Gastroesophageal sphincter (tissue), 4 donors: ENCODE data around the gene KCNN2. TPM values are rescaled to one million over a fixed set of nuclear protein-coding genes. Genes with fewer than 3 reads are reported as not detected.

Source experiments
- ATAC-seq: fragments of 150-250 bp; one replicate; pipeline ENCODE4 v1.9.1; 2016; ENCODE audit warnings: mild to moderate bottlenecking, moderate library complexity
- H3K27ac ChIP-seq, 4 donors: fragments of 200-600 bp; sonication (generic) in 3 of 4; 1 replicate in 3 of 4; 2 replicates in 1 of 4; pipeline ENCODE4 v1.5.1; 2016 to 2019
- H3K27me3 ChIP-seq: fragments of 200-600 bp; sonication (generic); one replicate; pipeline ENCODE4 v1.5.1; 2019
- H3K36me3 ChIP-seq, 2 donors: fragments of 200-600 bp; sonication (generic); one replicate each; pipeline ENCODE4 v1.5.1; 2019; ENCODE audit warnings: control low read depth in 1 of 2
- H3K4me1 ChIP-seq, 3 donors: fragments of 200-600 bp; sonication (generic); 1 replicate in 2 of 3; 2 replicates in 1 of 3; pipeline ENCODE4 v1.5.1; 2016 to 2019; ENCODE audit warnings: control low read depth in 2 of 3
- H3K4me3 ChIP-seq, 2 donors: fragments of 200-600 bp; sonication (generic); one replicate each; pipeline ENCODE4 v1.5.1; 2019; ENCODE audit warnings: mild to moderate bottlenecking in 1 of 2, moderate library complexity in 1 of 2
- H3K9me3 ChIP-seq, 3 donors: fragments of 200-600 bp; sonication (generic); one replicate each; pipeline ENCODE4 v1.5.1; 2017 to 2019; ENCODE audit warnings: control low read depth in 2 of 3
- CTCF ChIP-seq, 4 experiments: fragments of 200-600 bp in 2 of 4; fragments of 450-650 bp in 2 of 4; sonication (generic) in 1 of 4; IDR thresholded peaks; one replicate each; pipeline ENCODE4 v1.5.1; 2017 to 2019; ENCODE audit warnings: antibody characterized with exemption in 4 of 4, mild to moderate bottlenecking in 2 of 4, moderate library complexity in 2 of 4
- EP300 ChIP-seq: sonication (generic); formaldehyde crosslinking; IDR thresholded peaks from one replicate; pipeline ENCODE4 v1.6.1; 2017; ENCODE audit warnings: antibody characterized with exemption, mild to moderate bottlenecking
- POLR2A ChIP-seq, 2 donors: fragments of 450-650 bp; IDR thresholded peaks; one replicate each; pipeline ENCODE4 v1.6.1; 2017; ENCODE audit warnings: antibody characterized with exemption in 2 of 2, mild to moderate bottlenecking in 2 of 2, moderate library complexity in 1 of 2
- POLR2AphosphoS5 ChIP-seq: sonication (generic); formaldehyde crosslinking; IDR thresholded peaks from one replicate; pipeline ENCODE4 v1.6.1; 2017; ENCODE audit warnings: antibody characterized with exemption
- WGBS, 2 donors: methylation state at CpG; one replicate each; pipeline ENCODE4 v1.1.5; 2018; ENCODE audit warnings: low coverage in 1 of 2; 5-methylcytosine and 5-hydroxymethylcytosine counted together
- total RNA-seq, 4 donors: library from RNA; depleted of rRNA; stranded (reverse); fragments of >200 nt; gene quantifications; one replicate each; pipeline ENCODE4 v1.1.0, GENCODE V29; 2016

Gene KCNN2
- total RNA-seq, 4 donors from 2014 or later = 2.8 to 7.8 (median 3.5) TPM

DNA sequence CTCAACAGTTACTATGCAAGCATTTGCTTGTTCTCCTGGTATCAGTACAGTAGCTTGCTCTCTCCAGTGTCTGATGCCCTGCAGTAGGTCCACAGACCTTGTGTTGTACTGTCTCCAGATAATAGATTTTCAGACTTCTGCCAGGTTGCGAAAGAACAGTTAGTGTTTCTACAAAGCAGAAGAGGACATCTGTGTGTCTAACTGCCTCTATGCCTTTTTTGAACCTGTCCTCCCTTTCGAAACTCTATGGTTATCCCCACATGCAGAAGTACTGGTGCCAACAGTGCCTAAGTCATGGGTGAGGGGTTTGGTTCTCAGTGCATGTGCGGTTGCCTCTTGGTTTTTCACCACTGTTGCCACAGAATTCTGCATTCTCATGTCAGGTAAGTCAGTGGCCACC, 45.9 kb downstream of the KCNN2 start:
- WGBS, 2 donors = 55 to 90% methylated on average over 1 to 3 of the region's 3 CpGs
- no peaks in the 10 kb centered on the region for H3K4me1 ChIP-seq
- H3K27ac ChIP-seq = no peak overlapping the region
- no peak overlapping the region for H3K4me3 ChIP-seq
- no peaks in the 10 kb centered on the region for H3K9me3 ChIP-seq
- ATAC-seq = no peak
- H3K27me3 ChIP-seq = no peaks in the 10 kb centered on the region
- H3K36me3 ChIP-seq = no peaks in the 10 kb centered on the region
- TF ChIP-seq CTCF (IDR thresholded peaks at IDR 0.05) (no peak), POLR2A (IDR thresholded peaks at IDR 0.05) (no peak), POLR2AphosphoS5 (no peak), EP300 (no peak)

- Histone ChIP-seq H3K36me3 (no peaks in the 10 kb centered on the region), H3K4me1 (no peaks in the 10 kb centered on the region), H3K27me3 (no peaks in the 10 kb centered on the region), H3K9me3 (no peaks in the 10 kb centered on the region), H3K4me3 (no peak overlapping the region), H3K27ac (no peak overlapping the region)
- WGBS, 2 donors = 82 to 83% methylated on average over 3 of the region's 3 CpGs
- no peak for TF ChIP-seq POLR2A (IDR thresholded peaks at IDR 0.05)
- TF ChIP-seq POLR2AphosphoS5 = no peak
- no peak for TF ChIP-seq CTCF (IDR thresholded peaks at IDR 0.05)
- TF ChIP-seq EP300 = no peak
- no peak for ATAC-seq
Observed at GRCh38 chr5:114408847-114409246, 47.0 kb downstream of the KCNN2 start.

DNA sequence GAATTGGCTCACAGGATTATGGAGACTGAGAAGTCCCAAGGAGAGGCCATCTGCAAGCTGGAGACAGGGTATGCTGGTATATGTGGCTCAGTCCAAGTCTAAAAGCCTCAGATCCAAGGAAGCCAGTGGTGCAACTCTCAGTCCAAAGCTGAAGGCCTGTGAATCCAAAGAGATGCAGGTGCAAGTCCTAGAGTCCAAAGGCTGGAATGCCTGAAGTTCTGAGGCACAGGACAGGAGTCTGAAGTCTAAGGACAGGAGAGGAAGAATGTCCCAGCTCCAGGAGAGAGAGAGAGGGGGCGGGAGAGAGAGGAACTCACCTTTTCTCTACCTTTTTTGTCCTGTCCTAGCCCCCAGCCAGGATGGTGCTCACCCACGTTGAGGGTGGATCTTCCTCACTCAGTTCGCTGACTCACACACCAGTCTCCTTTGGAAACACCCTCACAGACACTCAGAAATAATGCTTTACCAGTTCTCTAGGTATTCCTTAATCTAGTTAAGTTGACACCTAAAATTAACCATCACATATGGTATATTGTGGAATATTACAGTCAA, 49.6 kb downstream of the KCNN2 start:
- H3K4me3 ChIP-seq = no peak overlapping the region
- no peaks in the 10 kb centered on the region for H3K27me3 ChIP-seq
- 76 to 78% methylated on average over 2 to 3 of the region's 3 CpGs for WGBS, 2 donors
- ATAC-seq = no peak
- no peak for TF ChIP-seq EP300
- TF ChIP-seq POLR2AphosphoS5 = no peak
- TF ChIP-seq CTCF (IDR thresholded peaks at IDR 0.05) = no peak
- TF ChIP-seq POLR2A (IDR thresholded peaks at IDR 0.05) = no peak
- H3K36me3 ChIP-seq = no peaks in the 10 kb centered on the region
- no peaks in the 10 kb centered on the region for H3K9me3 ChIP-seq
- no peaks in the 10 kb centered on the region for H3K4me1 ChIP-seq
- H3K27ac ChIP-seq = no peak overlapping the region

- Histone ChIP-seq H3K27me3 (no peaks in the 10 kb centered on the region), H3K4me1 (no peaks in the 10 kb centered on the region), H3K27ac (no peak overlapping the region), H3K9me3 (no peaks in the 10 kb centered on the region), H3K36me3 (no peaks in the 10 kb centered on the region), H3K4me3 (no peak overlapping the region)
- TF ChIP-seq POLR2A (IDR thresholded peaks at IDR 0.05) (no peak), EP300 (no peak), CTCF (IDR thresholded peaks at IDR 0.05) (no peak), POLR2AphosphoS5 (no peak)
- WGBS, 2 donors = 22 to 27% methylated on average over 1 of the region's 1 CpG
- ATAC-seq = no peak
Observed at GRCh38 chr5:114412510-114413171, 50.8 kb downstream of the KCNN2 start.

DNA sequence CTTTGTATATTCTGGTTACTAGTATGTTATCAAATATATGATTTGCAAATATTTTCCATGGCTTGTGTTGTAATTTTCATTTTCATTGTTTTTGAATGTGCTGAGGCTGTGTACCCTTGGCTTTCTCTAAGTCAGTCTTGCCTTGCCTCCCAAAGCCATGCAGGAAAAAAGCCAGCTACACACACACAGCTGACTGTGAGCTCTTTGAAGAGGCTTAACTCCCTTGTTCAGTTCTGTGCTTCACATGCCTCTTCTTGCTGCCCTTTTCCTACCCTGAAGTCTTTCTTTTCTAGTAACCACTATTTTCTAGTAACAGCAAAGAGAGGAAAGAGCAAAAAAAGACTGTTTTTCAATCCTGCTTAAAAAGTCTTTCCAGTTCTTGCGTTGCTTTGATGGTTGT, 53.9 kb downstream of the KCNN2 start:
- ATAC-seq = no peak
- TF ChIP-seq EP300 = no peak
- TF ChIP-seq POLR2A (IDR thresholded peaks at IDR 0.05) = no peak
- TF ChIP-seq POLR2AphosphoS5 = no peak
- no peak for TF ChIP-seq CTCF (IDR thresholded peaks at IDR 0.05)
- no peaks in the 10 kb centered on the region for H3K9me3 ChIP-seq
- no peaks in the 10 kb centered on the region for H3K36me3 ChIP-seq
- WGBS, 2 donors = 83 to 100% methylated on average over 1 of the region's 1 CpG
- no peak overlapping the region for H3K4me3 ChIP-seq
- H3K4me1 ChIP-seq = no peaks in the 10 kb centered on the region
- no peak overlapping the region for H3K27ac ChIP-seq
- no peaks in the 10 kb centered on the region for H3K27me3 ChIP-seq
